GM12873 (cell line): ENCODE measurements around the gene THPO.

ENCODE experiments used
- TF ChIP-seq, protein P1 (sequence below): IDR thresholded peaks from 2 replicates; pipeline ENCODE4 v1.5.1; 2012; ENCODE audit warnings: low read depth, mild to moderate bottlenecking, moderate library complexity, low read length, control low read depth; ENCODE audit not compliant: insufficient read depth; ENCODE audit errors: missing control alignments

THPO gene

GRCh38 chr3:184337399-184337714 is 40.6 kb downstream of the THPO start, which contains the start of gene FAM131A:
FAM131A (plus strand) TSS chr3:184337600; CDS start chr3:184337631, 31 bp downstream.
- TF ChIP-seq, protein P1, sequence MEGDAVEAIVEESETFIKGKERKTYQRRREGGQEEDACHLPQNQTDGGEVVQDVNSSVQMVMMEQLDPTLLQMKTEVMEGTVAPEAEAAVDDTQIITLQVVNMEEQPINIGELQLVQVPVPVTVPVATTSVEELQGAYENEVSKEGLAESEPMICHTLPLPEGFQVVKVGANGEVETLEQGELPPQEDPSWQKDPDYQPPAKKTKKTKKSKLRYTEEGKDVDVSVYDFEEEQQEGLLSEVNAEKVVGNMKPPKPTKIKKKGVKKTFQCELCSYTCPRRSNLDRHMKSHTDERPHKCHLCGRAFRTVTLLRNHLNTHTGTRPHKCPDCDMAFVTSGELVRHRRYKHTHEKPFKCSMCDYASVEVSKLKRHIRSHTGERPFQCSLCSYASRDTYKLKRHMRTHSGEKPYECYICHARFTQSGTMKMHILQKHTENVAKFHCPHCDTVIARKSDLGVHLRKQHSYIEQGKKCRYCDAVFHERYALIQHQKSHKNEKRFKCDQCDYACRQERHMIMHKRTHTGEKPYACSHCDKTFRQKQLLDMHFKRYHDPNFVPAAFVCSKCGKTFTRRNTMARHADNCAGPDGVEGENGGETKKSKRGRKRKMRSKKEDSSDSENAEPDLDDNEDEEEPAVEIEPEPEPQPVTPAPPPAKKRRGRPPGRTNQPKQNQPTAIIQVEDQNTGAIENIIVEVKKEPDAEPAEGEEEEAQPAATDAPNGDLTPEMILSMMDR, result no peak

DNA sequence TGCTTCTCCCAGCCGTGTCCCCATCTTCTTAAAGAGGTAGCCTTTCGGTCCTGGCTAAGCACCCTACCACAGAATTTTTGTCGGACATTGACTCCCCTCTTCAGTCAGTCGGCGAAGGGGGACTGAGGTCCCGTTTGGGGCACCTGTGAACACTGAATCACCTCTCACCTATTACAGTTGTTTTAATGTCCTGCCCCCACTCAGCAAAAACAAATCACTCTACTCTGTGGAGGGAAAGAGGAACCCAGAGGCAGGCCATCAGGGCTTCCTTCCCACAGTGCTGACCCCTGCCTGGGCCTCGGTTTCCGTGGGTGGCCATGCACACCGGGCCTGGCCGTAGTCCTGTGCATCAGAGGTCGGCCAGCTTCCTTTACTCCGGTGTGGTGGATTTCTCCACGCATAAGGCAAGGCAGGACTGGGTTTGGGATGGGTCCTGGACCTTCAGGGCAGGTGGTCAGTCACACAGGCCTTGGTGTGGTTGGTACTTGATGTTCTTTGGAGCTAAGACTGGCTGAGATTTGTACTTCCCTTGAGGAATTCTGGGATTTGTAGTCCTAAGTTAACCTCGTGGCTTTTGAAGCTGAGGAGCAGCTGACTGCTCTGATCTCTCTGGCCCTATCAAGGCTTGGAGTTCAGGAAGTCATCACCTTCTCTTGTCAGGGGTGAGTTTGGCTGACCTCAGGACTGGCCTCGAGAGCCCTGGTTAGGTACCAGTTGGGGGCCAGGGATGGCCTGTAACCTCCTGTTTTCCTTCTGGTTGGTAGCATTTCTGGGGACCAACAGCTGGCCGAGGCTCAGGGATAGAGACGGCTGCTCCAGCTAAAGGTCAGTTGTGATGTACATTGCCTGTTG is 41.2 kb downstream of the THPO start:
- TF ChIP-seq, protein P1, result no peak

GRCh38 chr3:184335661-184336546 is 42.1 kb downstream of the THPO start:
- TF ChIP-seq, protein P1, result no peak

DNA sequence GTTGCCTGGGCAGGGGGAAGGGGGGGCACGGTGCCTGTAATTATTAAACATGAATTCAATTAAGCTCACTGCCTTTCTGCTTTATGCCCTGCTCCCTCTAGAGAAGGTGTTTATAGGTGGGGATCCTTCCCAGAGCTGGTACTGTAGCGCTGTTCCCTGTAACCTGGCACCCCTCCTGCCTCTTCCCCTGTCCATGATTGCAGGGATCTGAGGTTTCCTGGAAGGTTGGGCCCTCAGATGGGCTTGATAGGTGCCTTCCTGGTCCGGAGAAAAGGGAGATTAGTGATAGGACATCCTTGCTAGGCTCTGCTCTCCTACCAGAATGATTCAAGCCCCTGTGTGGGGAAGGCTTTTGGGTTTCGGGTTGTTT is 42.7 kb downstream of the THPO start:
- TF ChIP-seq, protein P1, result no peak

- TF ChIP-seq, protein P1, result no peak
These were observed 43.4 kb downstream of the THPO start for GRCh38 chr3:184334470-184335158.

GRCh38 chr3:184333700-184334099 is 44.3 kb downstream of the THPO start:
- TF ChIP-seq, protein P1, result no peak
